ENCODE measurements around the gene ARHGAP32.
A peak's percentile ranks its signal among the peaks of the same experiment; 100 is the strongest.
"Not testable (repeated sequence)": the region's sequence is repeated elsewhere in the genome, so short reads cannot be mapped to it uniquely, and the experiment has no call there.

Gene ARHGAP32

DNA sequence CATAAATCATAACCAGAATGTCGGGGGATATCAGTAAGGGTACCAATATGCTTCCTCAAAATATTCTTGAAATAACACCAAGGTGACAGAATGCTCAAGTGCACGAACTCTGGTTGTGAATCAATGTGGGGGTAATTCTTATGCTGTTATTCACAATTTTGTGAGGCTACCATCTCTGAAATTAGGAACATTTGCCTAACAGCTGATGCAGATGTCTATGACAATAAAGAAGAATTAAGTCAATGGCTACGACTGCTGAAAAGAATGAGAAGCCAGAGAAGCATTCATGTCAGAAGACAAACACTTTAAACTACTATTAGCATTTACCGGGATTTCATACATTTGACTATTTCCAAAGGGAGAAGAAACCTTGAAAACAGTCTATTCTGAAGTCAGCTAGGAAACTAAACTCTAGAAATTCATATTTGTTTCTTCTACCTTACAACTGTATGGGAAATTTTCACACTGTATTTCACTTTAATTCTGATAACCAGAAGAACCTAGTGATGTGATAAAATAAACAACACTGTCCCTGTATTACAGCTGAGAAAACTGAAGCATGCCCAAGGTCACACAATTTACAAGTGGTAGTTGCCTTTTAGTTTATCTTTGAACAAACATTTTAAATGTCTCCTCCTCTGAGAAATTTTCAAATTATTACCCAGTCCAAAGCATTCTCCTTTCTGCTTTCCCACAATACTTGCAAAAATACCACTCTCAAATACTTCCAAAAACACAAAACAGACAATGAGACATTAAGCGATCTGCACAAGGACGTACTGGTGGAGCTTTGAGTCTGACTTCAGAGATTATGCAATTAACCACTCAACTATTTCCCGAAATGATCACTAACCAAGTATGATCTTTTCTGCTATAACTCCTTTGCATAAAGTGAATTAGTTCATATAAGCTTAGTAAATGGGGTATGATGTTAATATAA lies 18.0 kb upstream of the ARHGAP32 start:
- peaks cover 0 to 6% (median 0%) of the 10 kb centered on the region in 11 experiments; a peak in 1 of 22 replicates for H4K20me1 ChIP-seq
- H3K9ac ChIP-seq, result no peak overlapping the region
- H3K27me3 ChIP-seq, result no peaks in the 10 kb centered on the region
- no peaks in the 10 kb centered on the region for H3K4me1 ChIP-seq
- H3K4me3 ChIP-seq, result no peak overlapping the region
- H3K9me3 ChIP-seq (replicated peaks in 1 of 11), result peaks cover 0 to 3% (median 0%) of the 10 kb centered on the region in 11 experiments; a peak in 2 of 22 replicates
- TF ChIP-seq Cebpa-rat (IDR thresholded peaks at IDR 0.05), result no peak
- H3K36me3 ChIP-seq, result no peaks in the 10 kb centered on the region
- H3K4me2 ChIP-seq, result no peak overlapping the region
- no peak overlapping the region for H3K27ac ChIP-seq

DNA sequence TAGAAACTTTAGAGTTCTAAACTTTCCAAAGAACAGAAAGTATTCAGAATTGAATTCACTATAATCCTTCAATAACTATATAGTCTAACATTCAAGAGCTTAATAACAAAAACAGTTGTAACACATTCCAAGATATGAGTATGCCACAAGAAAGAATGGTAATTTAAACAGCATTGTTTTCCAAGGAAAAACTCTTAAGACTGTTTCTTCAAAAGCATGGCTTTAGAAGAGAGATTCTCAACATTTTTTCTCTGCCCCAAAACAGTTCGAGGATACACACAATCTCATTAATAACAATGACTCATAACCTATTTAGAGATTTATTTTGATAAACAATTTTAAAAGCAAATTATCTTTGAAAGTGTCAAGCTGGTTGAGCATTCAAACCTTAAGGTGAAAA lies 16.7 kb upstream of the ARHGAP32 start:
- H4K20me1 ChIP-seq, result 0 out of 22 replicates have a peak, but pooled peaks cover 0 to 5% (median 0%) of the 10 kb centered on the region in 11 experiments
- H3K4me1 ChIP-seq, result no peaks in the 10 kb centered on the region
- no peak overlapping the region for H3K27ac ChIP-seq

DNA sequence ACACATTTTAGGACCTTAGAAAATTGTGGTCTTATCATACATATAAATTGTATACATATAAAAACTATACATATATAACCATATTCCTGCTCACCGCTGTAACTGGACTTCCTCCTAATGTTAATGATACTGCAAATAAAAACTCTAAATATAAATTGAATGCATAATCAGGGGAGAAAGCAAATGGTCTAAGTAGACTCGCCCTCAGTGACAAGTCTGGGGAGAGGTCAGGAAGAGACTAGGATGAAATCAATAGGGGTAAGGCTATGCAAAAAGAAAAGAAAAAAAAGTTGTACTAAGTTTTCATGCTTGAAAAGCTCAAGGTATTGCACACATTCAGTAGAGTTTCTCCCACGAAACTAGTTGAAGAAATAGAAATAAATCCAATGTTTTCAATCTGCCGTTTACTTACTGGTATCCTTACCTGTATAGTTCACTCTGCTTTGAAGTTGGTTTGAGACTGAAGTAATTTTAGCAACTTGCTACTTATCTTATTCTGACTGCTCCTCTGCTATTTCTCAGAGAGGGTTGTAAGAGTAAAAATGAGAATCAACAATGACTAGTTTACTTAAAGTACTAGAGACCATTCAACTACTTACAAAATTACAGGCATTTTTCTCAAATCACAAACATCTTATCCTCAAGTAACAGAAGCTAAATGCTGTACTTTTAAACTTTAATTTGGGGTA lies 12.2 kb upstream of the ARHGAP32 start:
- H3K27me3 ChIP-seq, result no peaks in the 10 kb centered on the region
- H3K4me1 ChIP-seq, result peaks cover 0 to 4% (median 0%) of the 10 kb centered on the region in 10 experiments; a peak in 3 of 20 replicates
- H3K4me2 ChIP-seq, result no peak overlapping the region
- no peaks in the 10 kb centered on the region for H4K20me1 ChIP-seq
- peaks cover 0 to 12% (median 11%) of the 10 kb centered on the region in 11 experiments; a peak in 13 of 22 replicates for H3K36me3 ChIP-seq
- H3K9ac ChIP-seq, result no peak overlapping the region
- TF ChIP-seq Cebpa-rat (IDR thresholded peaks at IDR 0.05), result no peak
- H3K9me3 ChIP-seq (replicated peaks in 1 of 11), result peaks cover 12 to 21% (median 12%) of the 10 kb centered on the region in 11 experiments
- H3K27ac ChIP-seq, result no peak overlapping the region
- H3K4me3 ChIP-seq, result no peak overlapping the region

More for the DNA sequence above, 16.7 kb upstream of the ARHGAP32 start:
- Histone ChIP-seq H3K4me3 (no peak overlapping the region), H3K9me3 (replicated peaks in 1 of 11) (peaks cover 0 to 3% (median 0%) of the 10 kb centered on the region in 11 experiments; a peak in 2 of 22 replicates), H3K9ac (no peak overlapping the region), H3K36me3 (no peaks in the 10 kb centered on the region), H3K4me2 (no peak overlapping the region), H3K27me3 (no peaks in the 10 kb centered on the region)
- TF ChIP-seq Cebpa-rat (IDR thresholded peaks at IDR 0.05), result no peak

DNA sequence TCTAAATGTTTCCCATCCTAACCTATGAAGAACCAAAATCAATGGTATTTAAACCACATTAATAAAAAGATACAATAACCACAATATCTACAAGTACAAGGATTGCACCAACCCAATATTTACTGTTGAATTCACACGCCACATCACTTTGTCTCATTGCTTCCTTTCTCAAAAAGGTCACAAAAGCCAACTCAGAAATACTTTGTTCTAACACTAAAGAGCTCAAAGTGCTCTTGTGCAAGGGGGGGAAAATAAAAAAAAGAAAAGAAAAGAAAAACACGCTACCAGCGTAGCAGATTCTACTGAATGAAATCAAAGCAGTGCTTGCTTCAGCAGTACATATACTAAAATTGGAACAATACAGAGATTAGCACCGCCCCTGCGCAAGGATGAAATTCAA lies 10.5 kb upstream of the ARHGAP32 start:
- H3K9ac ChIP-seq, result no peak overlapping the region
- H3K4me1 ChIP-seq, result peaks cover 0 to 4% (median 0%) of the 10 kb centered on the region in 10 experiments; a peak in 3 of 20 replicates
- no peak overlapping the region for H3K4me2 ChIP-seq
- H3K9me3 ChIP-seq (replicated peaks in 1 of 11), result peaks cover 16 to 33% (median 24%) of the 10 kb centered on the region in 11 experiments
- H4K20me1 ChIP-seq, result no peaks in the 10 kb centered on the region
- no peak overlapping the region for H3K4me3 ChIP-seq
- no peak overlapping the region for H3K27ac ChIP-seq
- peaks cover 0 to 15% (median 12%) of the 10 kb centered on the region in 11 experiments; a peak in 13 of 22 replicates for H3K36me3 ChIP-seq
- TF ChIP-seq Cebpa-rat (IDR thresholded peaks at IDR 0.05), result no peak
- no peaks in the 10 kb centered on the region for H3K27me3 ChIP-seq

DNA sequence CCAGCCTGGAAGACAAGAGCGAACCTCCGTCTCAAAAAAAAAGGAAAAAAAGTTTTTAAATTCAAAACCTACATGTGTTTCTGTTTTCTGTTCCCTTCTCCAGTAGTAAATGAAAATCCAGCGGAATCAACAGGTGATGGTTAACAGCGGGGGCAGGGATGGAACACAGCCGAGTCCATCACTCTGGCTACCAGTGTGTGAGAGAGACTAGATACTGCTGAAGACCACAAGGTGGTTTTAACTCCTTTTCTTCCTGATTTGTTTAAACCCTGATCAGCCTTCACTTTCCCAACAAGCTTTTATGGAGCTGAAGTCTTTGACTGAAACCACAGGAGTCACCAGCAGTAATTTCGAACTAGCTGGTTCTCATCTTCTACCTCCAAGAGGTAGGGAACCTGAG lies 3.6 kb upstream of the ARHGAP32 start:
- Histone ChIP-seq H3K36me3 (peaks cover 0 to 15% (median 12%) of the 10 kb centered on the region in 11 experiments; a peak in 13 of 22 replicates), H3K27me3 (no peaks in the 10 kb centered on the region), H4K20me1 (no peaks in the 10 kb centered on the region), H3K4me1 (no peaks in the 10 kb centered on the region), H3K27ac (no peak overlapping the region), H3K9ac (no peak overlapping the region), H3K9me3 (replicated peaks in 1 of 11) (peaks cover 16 to 28% (median 23%) of the 10 kb centered on the region in 11 experiments), H3K4me2 (no peak overlapping the region), H3K4me3 (no peak overlapping the region)
- TF ChIP-seq Cebpa-rat (IDR thresholded peaks at IDR 0.05), result no peak

DNA sequence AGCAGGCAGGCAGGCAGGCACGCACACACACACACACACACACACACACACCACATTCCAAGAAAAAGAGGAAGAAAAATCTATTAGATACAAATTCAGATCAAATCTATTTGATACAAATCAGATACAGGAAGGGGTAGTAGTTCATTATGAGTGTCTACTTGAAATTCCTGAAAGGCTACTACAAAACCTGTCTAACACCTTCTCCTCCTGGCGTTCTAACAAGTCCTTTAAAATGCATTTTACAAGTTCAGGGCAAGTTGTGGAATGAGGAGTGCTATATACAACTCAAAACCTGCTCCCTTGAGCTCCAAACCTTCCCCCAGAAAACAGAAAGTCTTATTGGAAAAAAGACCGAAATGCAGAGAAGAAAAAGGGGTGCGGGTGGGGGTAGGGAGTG lies 476 bp downstream of the ARHGAP32 start:
- Histone ChIP-seq H3K4me2 (no peak overlapping the region), H3K27ac (no peak overlapping the region), H3K4me3 (no peak overlapping the region), H4K20me1 (no peaks in the 10 kb centered on the region), H3K4me1 (peaks cover 0 to 11% (median 9%) of the 10 kb centered on the region in 10 experiments; a peak in 14 of 20 replicates), H3K36me3 (no peaks in the 10 kb centered on the region; a peak in 1 of 22 replicates), H3K27me3 (no peaks in the 10 kb centered on the region), H3K9ac (no peak overlapping the region), H3K9me3 (replicated peaks in 1 of 11) (peaks cover 4 to 15% (median 5%) of the 10 kb centered on the region in 11 experiments; a peak in 21 of 22 replicates)
- no peak for TF ChIP-seq Cebpa-rat (IDR thresholded peaks at IDR 0.05)

DNA sequence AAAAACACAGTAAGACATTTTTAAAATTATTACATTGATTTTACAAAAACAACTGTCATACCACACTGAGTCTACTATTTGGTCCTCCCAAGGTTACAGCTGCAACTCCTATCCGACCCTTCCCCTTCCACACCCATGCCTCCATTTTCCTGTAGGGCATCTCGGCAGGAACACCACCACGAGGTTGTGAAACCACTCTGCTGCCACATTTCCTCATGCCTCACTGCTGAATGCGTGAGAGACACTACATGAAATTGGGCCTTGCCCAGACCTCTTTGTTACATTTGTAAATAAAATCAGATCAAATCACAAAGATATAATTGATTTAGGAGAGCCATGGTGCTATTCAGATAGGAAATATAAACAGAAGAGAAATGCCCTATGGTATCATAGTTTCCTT lies 2.0 kb downstream of the ARHGAP32 start:
- no peaks in the 10 kb centered on the region for H4K20me1 ChIP-seq
- H3K36me3 ChIP-seq, result no peaks in the 10 kb centered on the region; a peak in 2 of 22 replicates
- TF ChIP-seq Cebpa-rat (IDR thresholded peaks at IDR 0.05), result no peak
- H3K4me3 ChIP-seq, result no peak overlapping the region
- H3K27me3 ChIP-seq, result no peaks in the 10 kb centered on the region
- peak overlapping the region in 3 of 11 experiments; percentile 8 to 26 (median 26); a peak in 3 of 22 replicates for H3K27ac ChIP-seq
- peaks cover 7 to 24% (median 12%) of the 10 kb centered on the region in 11 experiments; a peak in 21 of 22 replicates for H3K9me3 ChIP-seq (replicated peaks in 1 of 11)
- peaks cover 0 to 11% (median 9%) of the 10 kb centered on the region in 10 experiments; a peak in 14 of 20 replicates for H3K4me1 ChIP-seq
- H3K9ac ChIP-seq, result no peak overlapping the region
- H3K4me2 ChIP-seq, result peak overlapping the region in 8 of 11 experiments; percentile 3 to 56 (median 44); a peak in 13 of 22 replicates

DNA sequence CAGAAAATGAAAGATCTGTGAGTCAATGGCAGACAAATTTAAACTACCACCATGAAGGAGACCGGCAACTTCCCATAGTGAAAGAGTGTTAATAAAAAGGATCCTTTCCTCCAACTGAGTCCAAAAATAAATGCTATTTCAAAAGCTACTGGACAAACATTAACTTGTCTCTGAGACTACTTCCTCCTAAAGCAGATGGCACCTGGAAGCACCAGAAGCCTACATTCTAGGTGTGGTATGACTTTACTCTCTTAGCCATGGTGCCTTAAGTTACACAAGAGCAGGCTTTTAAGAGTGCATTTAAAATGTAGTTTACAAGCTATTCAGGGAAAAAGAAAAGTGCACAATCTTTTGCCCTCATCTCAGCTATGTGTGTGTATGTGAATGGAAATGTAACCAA lies 2.5 kb downstream of the ARHGAP32 start:
- Histone ChIP-seq H3K36me3 (no peaks in the 10 kb centered on the region; a peak in 2 of 22 replicates), H3K4me3 (no peak overlapping the region), H3K27me3 (no peaks in the 10 kb centered on the region), H3K4me2 (peak overlapping the region in 8 of 11 experiments; percentile 3 to 56 (median 44); a peak in 11 of 22 replicates), H3K4me1 (peaks cover 0 to 11% (median 9%) of the 10 kb centered on the region in 10 experiments; a peak in 14 of 20 replicates), H3K27ac (peak overlapping the region in 1 of 11 experiments; percentile 8; a peak in 1 of 22 replicates), H3K9ac (no peak overlapping the region), H3K9me3 (replicated peaks in 1 of 11) (peaks cover 7 to 24% (median 12%) of the 10 kb centered on the region in 11 experiments; a peak in 21 of 22 replicates), H4K20me1 (no peaks in the 10 kb centered on the region)
- no peak for TF ChIP-seq Cebpa-rat (IDR thresholded peaks at IDR 0.05)

DNA sequence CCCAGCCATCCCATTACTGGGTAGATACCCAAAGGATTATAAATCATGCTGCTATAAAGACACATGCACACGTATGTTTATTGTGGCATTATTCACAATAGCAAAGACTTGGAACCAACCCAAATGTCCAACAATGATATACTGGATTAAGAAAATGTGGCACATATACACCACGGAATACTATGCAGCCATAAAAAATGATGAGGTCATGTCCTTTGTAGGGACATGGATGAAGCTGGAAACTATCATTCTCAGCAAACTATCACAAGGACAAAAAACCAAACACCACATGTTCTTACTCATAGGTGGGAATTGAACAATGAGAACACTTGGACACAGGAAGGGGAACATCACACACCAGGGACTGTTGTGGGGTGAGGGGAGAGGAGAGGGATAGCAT lies 7.0 kb downstream of the ARHGAP32 start:
- not testable (repeated sequence) for H3K4me3 ChIP-seq, H3K4me2 ChIP-seq, H3K36me3 ChIP-seq, H4K20me1 ChIP-seq, H3K27ac ChIP-seq, H3K4me1 ChIP-seq, H3K9ac ChIP-seq, H3K27me3 ChIP-seq
- H3K9me3 ChIP-seq (replicated peaks in 1 of 11), result peaks cover 7 to 25% (median 12%) of the 10 kb centered on the region in 11 experiments; a peak in 21 of 22 replicates
